ENCODE results near the gene ESF1.

Gene ESF1

GRCh38 chr20:13784893-13785715 is at the start of gene ESF1, which contains the start of gene NDUFAF5:
Gene ESF1, minus strand, starts transcription at chr20:13784919. Its CDS starts 1,779 bp downstream, at chr20:13783140.
Gene NDUFAF5, plus strand, starts transcription at chr20:13785028. Its CDS starts 41 bp downstream, at chr20:13785069.
- in situ Hi-C loops (cut with HindIII; ENCODE audit: low pct_unique_long_range_greater_than_20kb, low sequenced_read_pairs): no loop called here
- DNase-seq (ENCODE audit: low read depth in 1 of 2, low spot score in 1 of 2): peak; percentile 83 to 97
- TF ChIP-seq JUND (IDR thresholded peaks at IDR 0.05; ENCODE audit: low read depth): no peak

DNA sequence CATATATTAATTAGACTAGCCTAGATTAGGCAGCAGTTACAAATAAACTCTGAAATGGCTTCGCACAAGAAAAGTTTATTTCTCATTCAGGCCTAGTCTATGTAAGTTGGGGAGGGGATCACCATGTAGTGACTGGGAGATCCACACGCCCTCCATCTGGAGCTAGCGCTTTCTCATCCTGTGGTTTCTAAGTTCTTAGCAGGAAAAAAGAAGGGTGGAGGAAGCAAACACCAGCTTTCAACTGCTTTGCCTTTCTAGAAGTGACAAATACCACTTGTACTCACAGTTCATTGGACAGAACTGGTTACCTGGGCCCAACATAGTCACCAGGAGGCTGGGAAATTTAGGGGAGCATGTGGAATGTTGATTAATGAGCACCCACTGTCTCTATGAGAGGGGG is 46.8 kb upstream of the ESF1 start:
- no peak for DNase-seq (ENCODE audit: low read depth in 1 of 2, low spot score in 1 of 2)
- no peak for TF ChIP-seq JUND (IDR thresholded peaks at IDR 0.05; ENCODE audit: low read depth)
- in situ Hi-C loops (cut with HindIII; ENCODE audit: low pct_unique_long_range_greater_than_20kb, low sequenced_read_pairs): no loop called here

DNA sequence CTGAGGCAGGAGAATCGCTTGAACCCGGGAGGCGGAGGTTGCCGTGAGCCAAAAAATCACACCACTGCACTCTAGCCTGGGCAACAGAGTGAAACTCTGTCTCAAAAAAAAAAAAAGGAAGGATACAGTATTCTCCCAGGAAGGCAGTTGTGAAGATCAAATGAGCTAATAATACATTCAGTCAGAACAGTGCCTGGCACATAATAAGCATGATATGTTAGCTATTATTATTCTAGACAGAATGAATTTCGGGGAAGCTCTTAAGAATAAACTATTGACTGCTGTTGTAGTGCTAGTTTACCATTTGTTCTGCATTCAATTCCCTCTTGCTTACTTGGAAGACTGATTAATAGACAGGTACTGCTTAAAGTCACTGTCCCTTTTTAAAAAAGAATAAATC is 40.7 kb upstream of the ESF1 start:
- DNase-seq (ENCODE audit: low read depth in 1 of 2, low spot score in 1 of 2): no peak
- in situ Hi-C loops (cut with HindIII; ENCODE audit: low pct_unique_long_range_greater_than_20kb, low sequenced_read_pairs): no loop called here
- TF ChIP-seq JUND (IDR thresholded peaks at IDR 0.05; ENCODE audit: low read depth): no peak

DNA sequence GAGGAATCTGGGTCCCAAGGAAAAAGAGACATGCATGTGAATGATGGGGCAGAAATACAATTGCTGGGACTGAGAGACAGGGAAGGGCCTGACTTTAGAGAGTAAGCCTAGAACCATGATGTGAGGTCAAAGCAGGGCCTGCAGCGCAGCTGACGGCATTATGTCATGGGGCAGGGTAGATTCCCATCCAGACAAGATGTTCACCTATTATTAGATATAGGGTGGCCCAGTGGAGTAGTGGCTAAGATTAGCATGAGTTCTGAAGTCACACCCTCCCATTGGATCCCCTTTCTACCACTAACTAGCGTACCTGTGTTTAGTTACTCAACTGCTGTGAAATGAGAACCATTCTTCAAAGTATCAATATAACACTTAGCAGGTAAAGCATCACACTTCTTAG is 39.7 kb upstream of the ESF1 start:
- in situ Hi-C loops (cut with HindIII; ENCODE audit: low pct_unique_long_range_greater_than_20kb, low sequenced_read_pairs): no loop called here
- TF ChIP-seq JUND (IDR thresholded peaks at IDR 0.05; ENCODE audit: low read depth): no peak
- DNase-seq (ENCODE audit: low read depth in 1 of 2, low spot score in 1 of 2): no peak

DNA sequence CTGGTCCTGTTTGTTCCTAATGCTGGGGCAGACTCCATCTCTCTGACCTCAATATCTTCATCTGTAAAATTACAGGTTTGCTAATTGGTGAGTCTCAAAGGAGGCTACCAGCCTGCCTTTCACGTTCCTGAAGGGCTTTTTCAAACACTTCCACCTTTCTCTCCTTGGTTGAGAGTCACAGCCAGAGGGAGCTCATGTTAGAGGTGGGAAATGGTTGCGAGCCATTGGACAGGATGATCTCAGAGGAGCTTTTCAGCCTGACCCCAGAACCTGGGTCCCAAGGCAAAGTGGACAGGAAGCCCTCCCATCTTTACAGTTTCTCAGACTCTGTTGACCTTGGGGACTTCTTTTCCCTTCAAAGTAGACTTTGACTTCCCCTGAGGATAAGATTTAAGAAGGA is 37.7 kb upstream of the ESF1 start:
- peak in 1 of 2 experiments; percentile 27 for DNase-seq (ENCODE audit: low read depth in 1 of 2, low spot score in 1 of 2)
- in situ Hi-C loops (cut with HindIII; ENCODE audit: low pct_unique_long_range_greater_than_20kb, low sequenced_read_pairs): no loop called here
- no peak for TF ChIP-seq JUND (IDR thresholded peaks at IDR 0.05; ENCODE audit: low read depth)

DNA sequence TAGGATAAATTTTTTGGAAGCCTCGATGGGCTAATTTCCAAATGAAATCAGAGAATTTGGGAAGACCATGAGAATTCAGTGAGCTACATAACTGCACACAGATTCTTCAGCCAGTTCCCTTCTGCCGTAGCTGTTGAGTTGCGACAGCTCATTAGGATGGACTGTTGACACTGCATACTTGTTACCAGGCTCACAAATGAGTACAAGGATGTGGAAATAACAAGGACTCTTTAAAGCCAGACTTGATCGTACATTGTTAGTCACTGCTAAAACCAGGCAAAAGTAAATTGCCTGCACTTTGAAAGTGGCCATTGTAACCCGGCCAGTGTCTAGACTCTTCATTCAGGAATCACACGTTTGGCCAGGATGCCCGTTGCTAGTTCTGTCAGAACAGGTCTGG is 37.2 kb upstream of the ESF1 start:
- TF ChIP-seq JUND (IDR thresholded peaks at IDR 0.05; ENCODE audit: low read depth): no peak
- DNase-seq (ENCODE audit: low read depth in 1 of 2, low spot score in 1 of 2): no peak
- in situ Hi-C loops (cut with HindIII; ENCODE audit: low pct_unique_long_range_greater_than_20kb, low sequenced_read_pairs): no loop called here

DNA sequence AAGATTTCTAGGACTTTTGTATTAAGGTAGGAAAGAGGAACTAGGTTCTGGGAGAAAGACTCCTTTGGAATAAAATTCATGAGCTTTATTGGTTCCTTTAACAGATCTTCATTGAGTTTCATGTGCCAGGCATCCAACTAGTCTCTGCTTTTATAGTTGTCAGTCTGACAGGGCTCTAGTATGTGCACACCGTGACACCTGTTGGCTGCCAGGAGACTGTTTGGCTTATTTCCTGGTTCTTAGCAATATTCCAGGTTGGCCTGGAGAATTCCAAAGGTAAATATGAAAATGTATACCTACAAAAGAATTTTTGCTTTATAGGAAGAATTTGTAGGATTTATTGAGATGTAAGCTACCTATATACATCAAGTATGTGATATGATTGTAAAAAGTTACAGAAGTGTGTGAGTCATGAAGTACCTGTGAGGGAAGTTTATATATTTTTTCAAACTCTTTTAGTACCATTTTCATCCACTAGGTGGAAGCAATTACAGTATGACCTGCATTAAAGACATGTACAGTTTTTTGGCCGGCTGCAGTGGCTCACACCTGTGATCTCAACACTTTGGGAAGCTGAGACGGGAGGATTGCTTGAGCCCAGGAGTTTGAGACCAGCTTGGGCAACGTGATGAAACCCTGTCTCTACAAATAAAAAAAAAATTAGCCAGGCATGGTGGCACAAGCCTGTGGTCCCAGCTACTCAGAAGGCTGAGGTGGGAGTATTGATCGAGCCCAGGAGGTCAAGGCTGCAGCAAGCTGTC is 35.3 kb upstream of the ESF1 start:
- peak; percentile 53 to 82 for DNase-seq (ENCODE audit: low read depth in 1 of 2, low spot score in 1 of 2)
- no peak for TF ChIP-seq JUND (IDR thresholded peaks at IDR 0.05; ENCODE audit: low read depth)
- in situ Hi-C loops (cut with HindIII; ENCODE audit: low pct_unique_long_range_greater_than_20kb, low sequenced_read_pairs): no loop called here

DNA sequence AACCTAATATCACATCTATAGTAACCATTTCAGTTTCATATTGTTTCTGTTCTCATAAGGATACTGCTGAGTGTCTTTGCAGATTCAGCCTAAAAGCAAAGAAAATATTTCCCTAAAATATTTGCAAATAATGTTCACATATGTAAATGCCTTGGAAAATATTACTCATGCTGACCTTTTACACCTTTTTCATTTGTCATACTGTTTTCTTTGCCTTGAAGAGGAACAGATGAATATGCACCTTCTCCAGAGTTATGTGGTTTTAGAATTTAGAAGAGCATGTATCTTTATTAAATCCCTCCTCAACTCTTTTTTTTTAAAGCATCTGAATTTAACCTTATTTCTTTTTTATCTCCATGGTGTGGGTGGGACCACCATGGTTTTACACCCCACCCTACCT is 32.6 kb upstream of the ESF1 start:
- in situ Hi-C loops (cut with HindIII; ENCODE audit: low pct_unique_long_range_greater_than_20kb, low sequenced_read_pairs): no loop called here
- TF ChIP-seq JUND (IDR thresholded peaks at IDR 0.05; ENCODE audit: low read depth): no peak
- DNase-seq (ENCODE audit: low read depth in 1 of 2, low spot score in 1 of 2): no peak

DNA sequence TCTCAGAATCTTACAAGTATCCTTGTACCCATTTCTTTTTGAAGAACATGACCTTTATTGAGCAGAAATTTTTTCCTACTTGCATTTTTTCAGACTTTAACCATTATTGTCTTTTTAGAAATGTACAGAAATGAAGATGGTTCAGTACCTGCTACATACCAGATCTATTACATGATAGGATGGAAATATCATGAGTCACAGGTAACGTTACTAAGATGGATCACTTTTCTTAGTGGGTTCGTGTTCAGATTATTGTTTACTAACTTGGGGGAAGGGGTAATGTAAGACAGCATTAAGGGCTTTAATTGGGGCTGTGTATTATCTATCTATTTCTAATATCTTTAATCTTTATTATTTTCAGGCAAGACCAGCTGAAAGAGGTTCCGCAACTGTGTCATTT is 32.0 kb upstream of the ESF1 start:
- DNase-seq (ENCODE audit: low read depth in 1 of 2, low spot score in 1 of 2): no peak
- in situ Hi-C loops (cut with HindIII; ENCODE audit: low pct_unique_long_range_greater_than_20kb, low sequenced_read_pairs): no loop called here
- no peak for TF ChIP-seq JUND (IDR thresholded peaks at IDR 0.05; ENCODE audit: low read depth)

DNA sequence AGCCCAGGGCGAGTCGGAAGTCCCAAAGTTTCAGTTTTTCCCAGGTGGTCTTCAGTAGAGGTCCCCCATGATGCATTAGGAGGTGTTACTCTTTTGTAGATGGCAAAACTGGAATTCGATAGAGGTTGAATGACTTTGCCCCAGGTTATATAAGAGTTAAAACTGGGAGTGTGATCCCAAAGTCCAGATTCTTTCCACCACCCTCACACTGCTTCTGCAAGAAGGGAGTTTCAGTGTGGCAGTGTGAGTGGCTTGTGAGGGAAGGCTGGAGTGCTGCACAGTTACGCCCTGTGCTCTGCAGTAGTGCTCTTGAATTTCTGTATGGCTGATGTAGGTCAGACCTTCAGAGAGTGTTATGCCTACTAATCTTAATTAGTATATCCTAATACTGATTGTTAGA is 30.0 kb upstream of the ESF1 start:
- no peak for TF ChIP-seq JUND (IDR thresholded peaks at IDR 0.05; ENCODE audit: low read depth)
- no peak for DNase-seq (ENCODE audit: low read depth in 1 of 2, low spot score in 1 of 2)
- in situ Hi-C loops (cut with HindIII; ENCODE audit: low pct_unique_long_range_greater_than_20kb, low sequenced_read_pairs): no loop called here

GRCh38 chr20:13813910-13814309 is 29.2 kb upstream of the ESF1 start:
- no peak for TF ChIP-seq JUND (IDR thresholded peaks at IDR 0.05; ENCODE audit: low read depth)
- in situ Hi-C loops (cut with HindIII; ENCODE audit: low pct_unique_long_range_greater_than_20kb, low sequenced_read_pairs): no loop called here
- DNase-seq (ENCODE audit: low read depth in 1 of 2, low spot score in 1 of 2): no peak

DNA sequence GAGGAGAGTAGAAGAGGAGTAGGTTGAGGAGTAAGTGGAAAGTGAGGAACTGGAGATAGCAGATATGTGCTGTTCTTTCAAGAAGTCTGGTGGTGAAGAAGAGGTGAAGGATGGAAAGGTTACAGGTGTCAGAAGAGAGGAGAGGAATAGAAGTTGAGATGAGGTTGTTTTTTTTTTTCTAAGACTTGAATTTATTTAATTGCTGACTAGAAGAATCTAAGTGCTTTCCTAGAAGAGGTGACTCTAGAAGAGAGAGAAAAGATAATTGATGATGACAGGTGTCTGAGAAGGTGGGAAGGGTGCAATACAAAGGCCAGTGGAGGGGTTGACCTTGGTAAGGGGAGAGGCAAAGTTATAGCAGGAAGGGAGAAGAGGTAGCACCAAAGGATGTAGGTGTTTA is 25.7 kb upstream of the ESF1 start:
- DNase-seq (ENCODE audit: low read depth in 1 of 2, low spot score in 1 of 2): no peak
- in situ Hi-C loops (cut with HindIII; ENCODE audit: low pct_unique_long_range_greater_than_20kb, low sequenced_read_pairs): no loop called here
- TF ChIP-seq JUND (IDR thresholded peaks at IDR 0.05; ENCODE audit: low read depth): no peak

- in situ Hi-C loops (cut with HindIII; ENCODE audit: low pct_unique_long_range_greater_than_20kb, low sequenced_read_pairs): no loop called here
- DNase-seq (ENCODE audit: low read depth in 1 of 2, low spot score in 1 of 2): no peak
- TF ChIP-seq JUND (IDR thresholded peaks at IDR 0.05; ENCODE audit: low read depth): no peak
Observed at GRCh38 chr20:13809855-13810254, 25.1 kb upstream of the ESF1 start.

Measured in T47D (cell line).